ENCODE measurements around the gene TAF10. TPM values are rescaled to one million over a fixed set of nuclear protein-coding genes. Genes with fewer than 3 reads are reported as not detected.

Gene TAF10
- polyA plus RNA-seq, 1 experiment, result 205 TPM

DNA sequence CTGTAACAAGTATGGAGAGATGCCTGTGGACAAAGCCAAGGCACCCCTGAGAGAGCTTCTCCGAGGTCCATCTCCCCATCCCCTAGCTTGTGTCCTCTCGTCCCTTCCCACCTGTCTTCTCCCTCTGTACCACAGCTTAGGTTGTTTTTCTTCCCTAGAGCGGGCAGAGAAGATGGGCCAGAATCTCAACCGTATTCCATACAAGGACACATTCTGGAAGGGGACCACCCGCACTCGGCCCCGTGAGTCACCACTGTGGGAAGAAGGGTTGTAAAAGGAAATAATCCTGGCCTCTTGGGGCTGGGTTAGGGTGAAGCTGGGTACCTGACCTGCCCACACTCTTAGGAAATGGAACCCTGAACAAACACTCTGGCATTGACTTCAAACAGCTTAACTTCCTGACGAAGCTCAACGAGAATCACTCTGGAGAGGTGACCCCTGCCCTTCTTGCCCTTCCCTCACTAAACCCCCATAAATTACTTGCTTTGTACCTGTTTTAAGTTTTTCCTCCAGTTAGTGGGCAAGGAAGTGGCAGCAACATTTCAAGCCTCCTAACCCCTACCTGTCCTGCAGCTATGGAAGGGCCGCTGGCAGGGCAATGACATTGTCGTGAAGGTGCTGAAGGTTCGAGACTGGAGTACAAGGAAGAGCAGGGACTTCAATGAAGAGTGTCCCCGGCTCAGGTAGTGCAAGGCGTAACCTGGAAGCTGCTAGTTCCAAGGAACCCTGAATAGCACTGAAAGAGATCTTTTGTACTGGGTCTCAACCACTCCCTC lies 3.1 kb downstream of the TAF10 start:
- ChIA-PET POLR2A (interaction anchor here (1.3 kb wide), 1 partner anchor 10 kb away, joined by 4 read pairs; the partner anchor contains the start of gene TPP1), CTCF (interaction anchor here (0.5 to 1.1 kb wide), 2 partner anchors 12 to 14 kb away, joined by 3 read pairs; no protein-coding TSS in a partner anchor)
- no peaks in the 10 kb centered on the region for H3K27me3 ChIP-seq (ENCODE audit: control insufficient read depth, insufficient read depth, low read length)
- no peak overlapping the region for H3K4me3 ChIP-seq (ENCODE audit: low read depth, low read length)
- H3K36me3 ChIP-seq (ENCODE audit: control insufficient read depth, insufficient read depth, low read length), result peaks cover 30% of the 10 kb centered on the region
- TF ChIP-seq, protein P1, sequence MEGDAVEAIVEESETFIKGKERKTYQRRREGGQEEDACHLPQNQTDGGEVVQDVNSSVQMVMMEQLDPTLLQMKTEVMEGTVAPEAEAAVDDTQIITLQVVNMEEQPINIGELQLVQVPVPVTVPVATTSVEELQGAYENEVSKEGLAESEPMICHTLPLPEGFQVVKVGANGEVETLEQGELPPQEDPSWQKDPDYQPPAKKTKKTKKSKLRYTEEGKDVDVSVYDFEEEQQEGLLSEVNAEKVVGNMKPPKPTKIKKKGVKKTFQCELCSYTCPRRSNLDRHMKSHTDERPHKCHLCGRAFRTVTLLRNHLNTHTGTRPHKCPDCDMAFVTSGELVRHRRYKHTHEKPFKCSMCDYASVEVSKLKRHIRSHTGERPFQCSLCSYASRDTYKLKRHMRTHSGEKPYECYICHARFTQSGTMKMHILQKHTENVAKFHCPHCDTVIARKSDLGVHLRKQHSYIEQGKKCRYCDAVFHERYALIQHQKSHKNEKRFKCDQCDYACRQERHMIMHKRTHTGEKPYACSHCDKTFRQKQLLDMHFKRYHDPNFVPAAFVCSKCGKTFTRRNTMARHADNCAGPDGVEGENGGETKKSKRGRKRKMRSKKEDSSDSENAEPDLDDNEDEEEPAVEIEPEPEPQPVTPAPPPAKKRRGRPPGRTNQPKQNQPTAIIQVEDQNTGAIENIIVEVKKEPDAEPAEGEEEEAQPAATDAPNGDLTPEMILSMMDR (IDR thresholded peaks at IDR 0.05; ENCODE audit: insufficient read depth, low read depth, low read length), result no peak
- DNase-seq (ENCODE audit: low read depth), result no peak

DNA sequence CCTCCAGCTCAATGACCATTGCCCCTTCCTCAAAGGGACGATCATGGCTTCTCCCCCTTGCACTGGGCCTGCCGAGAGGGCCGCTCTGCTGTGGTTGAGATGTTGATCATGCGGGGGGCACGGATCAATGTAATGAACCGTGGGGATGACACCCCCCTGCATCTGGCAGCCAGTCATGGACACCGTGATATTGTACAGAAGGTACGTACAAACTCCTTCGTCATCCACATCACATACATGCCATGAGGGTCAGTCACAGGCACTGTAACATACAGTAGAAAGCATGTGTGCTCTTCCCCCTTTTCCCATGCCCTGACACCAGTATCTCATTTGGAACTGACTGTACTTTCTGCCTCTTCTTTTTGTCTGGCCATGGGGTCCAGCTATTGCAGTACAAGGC lies 4.0 kb downstream of the TAF10 start:
- no peak for DNase-seq (ENCODE audit: low read depth)
- no peak overlapping the region for H3K4me3 ChIP-seq (ENCODE audit: low read depth, low read length)
- ChIA-PET POLR2A (interaction anchor here (1.3 kb wide), 1 partner anchor 11 kb away, joined by 4 read pairs; the partner anchor contains the start of gene TPP1), CTCF (interaction anchor here (1.1 to 1.8 kb wide), 2 partner anchors 13 to 76 kb away, joined by 3 to 4 read pairs; partner anchors contain the start of gene MRPL17)
- H3K27me3 ChIP-seq (ENCODE audit: control insufficient read depth, insufficient read depth, low read length), result no peaks in the 10 kb centered on the region
- TF ChIP-seq, protein P1 (IDR thresholded peaks at IDR 0.05; ENCODE audit: insufficient read depth, low read depth, low read length), result no peak
- H3K36me3 ChIP-seq (ENCODE audit: control insufficient read depth, insufficient read depth, low read length), result peaks cover 30% of the 10 kb centered on the region

DNA sequence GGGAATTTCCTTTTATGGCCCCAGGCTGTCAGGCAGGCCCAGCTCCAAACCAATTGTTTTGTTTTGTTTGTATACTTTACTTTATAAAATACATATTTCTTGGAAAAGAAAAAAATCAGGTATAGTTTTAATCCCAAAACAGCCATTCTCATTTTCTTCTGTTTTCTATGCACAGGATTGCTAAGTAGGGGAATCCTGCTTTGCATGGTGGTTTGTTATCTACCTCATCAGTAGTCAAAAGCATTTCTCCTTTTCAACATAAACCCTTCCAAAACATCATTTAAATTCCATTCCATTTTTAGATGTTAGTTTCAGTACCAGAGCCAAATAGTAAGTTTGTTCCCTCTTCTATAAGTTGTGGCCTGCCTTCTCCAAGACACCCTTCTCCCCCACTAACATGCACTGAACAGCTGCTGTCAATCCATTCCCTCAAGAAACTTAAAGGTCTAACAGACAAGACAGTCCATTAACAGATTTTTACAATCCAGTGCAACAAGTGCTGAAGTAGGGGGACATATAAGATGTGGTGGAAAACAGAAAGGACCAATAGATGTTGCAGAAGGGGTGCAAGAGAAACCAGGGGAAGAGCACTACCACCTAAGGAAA lies 4.7 kb downstream of the TAF10 start:
- no peak overlapping the region for H3K4me3 ChIP-seq (ENCODE audit: low read depth, low read length)
- ChIA-PET CTCF (interaction anchor here (0.9 to 1.8 kb wide), 6 partner anchors 12 to 76 kb away, joined by 3 to 5 read pairs (median 4); partner anchors contain the start of genes MRPL17 and TPP1), POLR2A (interaction anchor here (1.0 kb wide), 1 partner anchor 12 kb away, joined by 4 read pairs; the partner anchor contains the start of gene TPP1)
- no peaks in the 10 kb centered on the region for H3K27me3 ChIP-seq (ENCODE audit: control insufficient read depth, insufficient read depth, low read length)
- TF ChIP-seq, protein P1 (IDR thresholded peaks at IDR 0.05; ENCODE audit: insufficient read depth, low read depth, low read length), result no peak
- no peak for DNase-seq (ENCODE audit: low read depth)
- peaks cover 30% of the 10 kb centered on the region for H3K36me3 ChIP-seq (ENCODE audit: control insufficient read depth, insufficient read depth, low read length)

DNA sequence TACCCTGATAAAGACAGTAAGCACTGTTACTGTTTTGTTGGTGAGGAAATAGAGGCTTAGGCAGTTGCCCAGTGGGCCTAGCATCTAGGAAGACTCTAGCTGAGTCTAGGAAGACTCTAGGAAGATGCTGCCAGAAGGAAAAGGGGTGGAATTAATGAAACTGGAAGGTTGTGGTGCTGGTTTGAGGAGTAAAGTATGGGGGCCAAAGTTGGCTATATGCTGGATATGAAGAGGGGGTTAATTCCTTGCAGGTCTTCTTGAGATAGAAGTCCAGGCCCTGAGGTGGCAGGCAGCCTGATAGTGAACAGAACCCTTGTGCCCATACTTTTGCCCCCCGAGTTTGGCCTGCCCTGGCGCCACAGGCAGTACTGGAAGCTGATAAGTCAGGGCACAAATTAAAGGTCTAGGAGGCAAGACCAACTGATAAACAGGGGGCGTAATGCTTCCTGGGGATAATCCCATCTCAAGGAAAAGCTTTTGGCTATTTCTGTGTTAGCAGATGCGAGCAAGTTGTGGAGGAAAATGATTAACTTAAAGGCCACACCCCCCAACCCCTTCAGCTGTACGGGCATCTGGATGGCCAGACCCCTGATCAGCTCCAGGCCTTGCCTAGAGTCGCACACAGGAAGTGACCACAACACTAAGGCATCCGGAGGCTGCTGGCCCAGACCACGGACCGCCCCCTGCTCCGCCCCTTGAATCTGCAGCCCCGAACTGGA lies 5.4 kb downstream of the TAF10 start:
- TF ChIP-seq, protein P1 (IDR thresholded peaks at IDR 0.05; ENCODE audit: insufficient read depth, low read depth, low read length), result no peak
- POLR2A ChIA-PET, result interaction anchor here (1.0 kb wide), 1 partner anchor 12 kb away, joined by 4 read pairs; the partner anchor contains the start of gene TPP1

More for the DNA sequence above, 5.4 kb downstream of the TAF10 start:
- Histone ChIP-seq H3K4me3 (ENCODE audit: low read depth, low read length) (no peak overlapping the region; the same call in 1 of the 2 replicates), H3K36me3 (ENCODE audit: control insufficient read depth, insufficient read depth, low read length) (peaks cover 32% of the 10 kb centered on the region), H3K27me3 (ENCODE audit: control insufficient read depth, insufficient read depth, low read length) (no peaks in the 10 kb centered on the region)
- DNase-seq (ENCODE audit: low read depth), result peak; percentile 80
- CTCF ChIA-PET, result interaction anchor here (0.7 to 2.4 kb wide), 8 partner anchors 12 to 244 kb away, joined by 3 to 11 read pairs (median 4); partner anchors contain the start of genes MRPL17 and TPP1

All from BJ (cell line).